Activated CD8-positive, alpha-beta T cell treated with anti-CD3 and anti-CD28 coated beads for 36 hours (primary cell): ENCODE measurements around the gene AFM. TPM values are rescaled to one million over a fixed set of nuclear protein-coding genes. Genes with fewer than 3 reads are reported as not detected.

Experiments used
- ATAC-seq: fragments of 200-7000 bp; cut with Tn5 transposase; one replicate; pipeline ENCODE4 v1.10.0; 2021; ENCODE audit warnings: mild to moderate bottlenecking, moderate library complexity
- CTCF ChIA-PET: fragments of 350-600 bp; sonication (Branson Sonifier 250); formaldehyde crosslinking; loops from one replicate; lab custom pipeline; 2021; ENCODE audit warnings: antibody characterized with exemption; lab: Charles Lee
- POLR2A ChIA-PET: fragments of 350-600 bp; sonication (Branson Sonifier 250); formaldehyde crosslinking; loops from one replicate; lab custom pipeline; 2021; ENCODE audit warnings: antibody characterized with exemption; lab: Charles Lee
- DNase-seq: peaks from one replicate; pipeline ENCODE4 v3.0.0-alpha.2; 2020
- H3K27ac Mint-ChIP-seq: one replicate; pipeline ENCODE4 v1.8.0; 2021; ENCODE audit warnings: mild to moderate bottlenecking, mixed read lengths
- H3K27me3 Mint-ChIP-seq: one replicate; pipeline ENCODE4 v1.8.0; 2021; ENCODE audit warnings: mixed read lengths
- H3K36me3 Mint-ChIP-seq: one replicate; pipeline ENCODE4 v1.8.0; 2021; ENCODE audit warnings: low read depth, mixed read lengths
- H3K4me1 Mint-ChIP-seq: one replicate; pipeline ENCODE4 v1.8.0; 2021; ENCODE audit warnings: low read depth, mixed read lengths
- H3K4me3 Mint-ChIP-seq: one replicate; pipeline ENCODE4 v1.8.0; 2021; ENCODE audit warnings: mild to moderate bottlenecking, moderate library complexity, mixed read lengths
- H3K9me3 Mint-ChIP-seq: one replicate; pipeline ENCODE4 v1.8.0; 2021; ENCODE audit warnings: mixed read lengths
- intact Hi-C: fragments of 100-400 bp; cut with micrococcal nuclease; formaldehyde crosslinking; loops from one replicate; pipeline ENCODE4 v1.10.0; 2022
- total RNA-seq, 2 experiments: library from RNA; stranded (reverse); gene quantifications; one replicate each; pipeline ENCODE4 v1.2.3, GENCODE V29; 2021
- TF ChIP-seq, protein P1 (sequence below): fragments of 200-600 bp; IDR thresholded peaks from one replicate; pipeline ENCODE4 v1.8.0; 2022; ENCODE audit warnings: antibody characterized with exemption, mild to moderate bottlenecking

The AFM gene
- total RNA-seq, 2 experiments from 2014 or later, result not detected

- POLR2A ChIA-PET, result no interaction called here
- Mint-ChIP-seq H3K4me1 (no peaks in the 10 kb centered on the region), H3K27me3 (no peaks in the 10 kb centered on the region), H3K36me3 (no peaks in the 10 kb centered on the region), H3K27ac (no peak overlapping the region), H3K4me3 (no peak overlapping the region), H3K9me3 (no peaks in the 10 kb centered on the region)
- ATAC-seq (no peak), DNase-seq (no peak)
- intact Hi-C loops, result no loop called here
- TF ChIP-seq, protein P1, sequence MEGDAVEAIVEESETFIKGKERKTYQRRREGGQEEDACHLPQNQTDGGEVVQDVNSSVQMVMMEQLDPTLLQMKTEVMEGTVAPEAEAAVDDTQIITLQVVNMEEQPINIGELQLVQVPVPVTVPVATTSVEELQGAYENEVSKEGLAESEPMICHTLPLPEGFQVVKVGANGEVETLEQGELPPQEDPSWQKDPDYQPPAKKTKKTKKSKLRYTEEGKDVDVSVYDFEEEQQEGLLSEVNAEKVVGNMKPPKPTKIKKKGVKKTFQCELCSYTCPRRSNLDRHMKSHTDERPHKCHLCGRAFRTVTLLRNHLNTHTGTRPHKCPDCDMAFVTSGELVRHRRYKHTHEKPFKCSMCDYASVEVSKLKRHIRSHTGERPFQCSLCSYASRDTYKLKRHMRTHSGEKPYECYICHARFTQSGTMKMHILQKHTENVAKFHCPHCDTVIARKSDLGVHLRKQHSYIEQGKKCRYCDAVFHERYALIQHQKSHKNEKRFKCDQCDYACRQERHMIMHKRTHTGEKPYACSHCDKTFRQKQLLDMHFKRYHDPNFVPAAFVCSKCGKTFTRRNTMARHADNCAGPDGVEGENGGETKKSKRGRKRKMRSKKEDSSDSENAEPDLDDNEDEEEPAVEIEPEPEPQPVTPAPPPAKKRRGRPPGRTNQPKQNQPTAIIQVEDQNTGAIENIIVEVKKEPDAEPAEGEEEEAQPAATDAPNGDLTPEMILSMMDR, result no peak
- CTCF ChIA-PET, result no interaction called here
These were observed 27.1 kb downstream of the AFM start for GRCh38 chr4:73508651-73509050.

- Mint-ChIP-seq H3K27me3 (peaks cover 3% of the 10 kb centered on the region), H3K27ac (no peak overlapping the region), H3K9me3 (no peaks in the 10 kb centered on the region), H3K36me3 (no peaks in the 10 kb centered on the region), H3K4me3 (no peak overlapping the region), H3K4me1 (no peaks in the 10 kb centered on the region)
- ChIA-PET CTCF (no interaction called here), POLR2A (no interaction called here)
- ATAC-seq, result no peak
- DNase-seq, result no peak
- intact Hi-C loops, result no loop called here
- TF ChIP-seq, protein P1, result no peak
These were observed 36.8 kb downstream of the AFM start for GRCh38 chr4:73518340-73518739.

DNA sequence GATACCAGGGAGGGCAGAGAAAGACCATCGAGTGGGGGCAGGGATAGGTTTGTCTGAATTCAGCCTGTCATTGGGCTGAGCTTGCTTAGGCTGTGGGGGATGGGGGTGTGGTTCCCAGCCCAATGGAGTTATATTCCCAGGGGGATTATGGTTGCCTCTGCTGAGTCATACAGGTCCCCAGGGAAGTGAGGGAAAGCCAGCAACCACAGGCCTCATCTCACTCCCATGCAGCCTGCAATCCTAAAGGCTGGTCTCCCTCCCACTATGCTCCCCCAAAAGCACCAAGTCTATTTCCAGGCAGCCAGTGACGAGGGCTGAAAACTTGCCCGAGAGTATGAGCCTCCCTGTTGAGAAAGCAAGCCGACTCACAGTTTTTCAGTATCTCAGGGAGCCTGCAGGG, 39.3 kb downstream of the AFM start:
- ATAC-seq (no peak), DNase-seq (no peak)
- ChIA-PET CTCF (no interaction called here), POLR2A (no interaction called here)
- Mint-ChIP-seq H3K4me3 (no peak overlapping the region), H3K27me3 (peaks cover 3% of the 10 kb centered on the region), H3K9me3 (no peaks in the 10 kb centered on the region), H3K36me3 (no peaks in the 10 kb centered on the region), H3K27ac (no peak overlapping the region), H3K4me1 (no peaks in the 10 kb centered on the region)
- TF ChIP-seq, protein P1, result no peak
- intact Hi-C loops, result no loop called here

DNA sequence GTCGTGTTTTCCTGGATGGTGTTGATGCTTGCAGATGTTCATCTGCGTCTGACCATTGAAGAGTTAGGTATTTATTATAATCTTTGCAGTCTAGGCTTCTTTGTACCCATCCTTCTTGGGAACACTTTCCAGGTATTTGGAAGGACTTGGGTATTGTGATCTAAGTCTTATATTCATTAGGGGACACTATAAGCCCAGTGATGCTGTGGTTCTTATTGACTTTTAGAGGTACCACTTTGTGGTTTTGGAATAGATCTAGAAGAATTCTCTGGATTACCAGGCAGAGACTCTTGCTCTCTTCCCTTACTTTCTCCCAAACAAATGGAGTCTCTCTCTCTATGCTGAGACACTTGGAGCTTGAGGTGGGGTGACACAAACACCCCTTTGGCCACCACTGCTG, 41.6 kb downstream of the AFM start:
- Mint-ChIP-seq H3K4me1 (no peaks in the 10 kb centered on the region), H3K4me3 (no peak overlapping the region), H3K9me3 (no peaks in the 10 kb centered on the region), H3K27me3 (peaks cover 1% of the 10 kb centered on the region), H3K27ac (no peak overlapping the region), H3K36me3 (no peaks in the 10 kb centered on the region)
- DNase-seq (no peak), ATAC-seq (no peak)
- ChIA-PET CTCF (no interaction called here), POLR2A (no interaction called here)
- intact Hi-C loops, result no loop called here
- TF ChIP-seq, protein P1, result no peak

- Mint-ChIP-seq H3K9me3 (no peaks in the 10 kb centered on the region), H3K36me3 (no peaks in the 10 kb centered on the region), H3K27me3 (no peaks in the 10 kb centered on the region), H3K4me3 (no peak overlapping the region), H3K27ac (no peak overlapping the region), H3K4me1 (no peaks in the 10 kb centered on the region)
- intact Hi-C loops, result no loop called here
- ChIA-PET CTCF (no interaction called here), POLR2A (no interaction called here)
- TF ChIP-seq, protein P1, result no peak
- DNase-seq (no peak), ATAC-seq (no peak)
These were observed 44.1 kb downstream of the AFM start for GRCh38 chr4:73525611-73526010.
